GM08714 (cell line): ENCODE data around the gene BAZ1B.
"Not testable (repeated sequence)": the region's sequence is repeated elsewhere in the genome, so short reads cannot be mapped to it uniquely, and the experiment has no call there.

Source experiments
- H3K4me3 ChIP-seq: fragments of 200-500 bp; sonication (Bioruptor generic); 2 replicates; pipeline ENCODE4 v1.5.1; 2014; ENCODE audit warnings: mild to moderate bottlenecking, low read length, inconsistent platforms
- ZNF274 ChIP-seq: IDR thresholded peaks from 2 replicates; pipeline ENCODE4 v1.6.1; 2012; ENCODE audit warnings: mild to moderate bottlenecking, low read depth, low read length

BAZ1B gene

DNA sequence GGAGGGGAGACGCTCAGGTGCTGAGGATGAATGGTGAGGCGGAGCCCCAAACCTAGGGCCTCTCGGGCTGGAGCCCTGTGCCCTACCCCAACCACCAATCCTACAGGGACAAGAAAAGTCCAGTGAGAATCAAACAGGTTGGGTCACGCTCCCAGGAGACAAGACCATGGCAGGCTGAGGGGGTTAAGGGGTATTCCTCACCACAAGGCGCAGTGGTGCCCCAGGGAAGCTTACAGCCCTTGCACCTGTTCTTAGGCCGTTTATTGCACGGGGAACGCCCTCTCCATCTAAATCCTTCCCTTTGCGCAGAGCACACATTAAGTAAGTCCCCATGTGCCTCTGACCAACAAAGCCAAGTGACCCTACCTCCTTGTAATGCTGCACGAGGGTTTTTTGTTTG lies 85.0 kb downstream of the BAZ1B start:
- H3K4me3 ChIP-seq = no peak overlapping the region
- no peak for TF ChIP-seq ZNF274

DNA sequence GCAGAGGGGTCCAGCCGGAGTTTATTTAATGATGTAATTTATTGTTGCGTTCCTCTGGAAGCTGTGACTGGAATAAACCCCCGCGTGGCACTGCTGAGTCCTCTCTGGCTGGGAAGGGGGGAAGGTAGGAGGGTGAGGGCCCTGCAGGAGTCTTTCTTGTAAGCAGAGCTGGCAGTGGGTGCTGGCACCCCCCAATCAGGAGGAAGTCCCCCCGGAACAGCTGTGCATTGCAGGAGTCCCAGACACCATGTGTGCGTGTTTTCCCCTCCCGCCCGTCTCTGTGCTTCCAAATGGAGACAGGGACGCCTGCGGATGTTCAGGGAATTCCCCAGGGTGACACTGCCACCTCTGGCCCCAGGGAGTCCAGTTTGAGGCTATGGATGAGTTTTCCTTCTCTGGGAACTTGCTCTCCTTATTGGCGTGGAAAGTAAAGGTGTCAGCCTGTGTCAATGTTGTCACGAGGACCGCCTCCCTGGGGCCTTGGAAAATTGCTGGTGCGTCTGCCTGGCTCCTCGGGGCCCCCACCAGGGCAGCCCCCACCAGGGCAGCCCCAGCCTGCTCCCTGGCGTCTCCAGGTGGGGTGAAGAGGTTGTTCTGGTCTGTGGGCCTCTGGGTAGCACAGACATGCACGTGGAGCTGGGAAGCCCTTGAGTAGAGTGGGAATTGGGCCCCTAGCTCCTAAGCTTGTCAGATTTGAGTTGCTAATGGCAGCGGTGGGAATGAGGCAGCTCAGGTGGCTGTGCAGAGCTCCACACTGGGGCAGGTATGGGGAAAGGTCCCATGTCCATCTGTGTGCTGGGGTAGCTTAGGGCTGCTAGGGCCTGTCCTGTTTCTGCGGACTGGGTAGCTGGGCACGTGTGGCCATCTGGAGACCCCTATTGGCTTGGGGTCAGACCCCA lies 85.8 kb downstream of the BAZ1B start:
- TF ChIP-seq ZNF274 = no peak
- no peak overlapping the region for H3K4me3 ChIP-seq

DNA sequence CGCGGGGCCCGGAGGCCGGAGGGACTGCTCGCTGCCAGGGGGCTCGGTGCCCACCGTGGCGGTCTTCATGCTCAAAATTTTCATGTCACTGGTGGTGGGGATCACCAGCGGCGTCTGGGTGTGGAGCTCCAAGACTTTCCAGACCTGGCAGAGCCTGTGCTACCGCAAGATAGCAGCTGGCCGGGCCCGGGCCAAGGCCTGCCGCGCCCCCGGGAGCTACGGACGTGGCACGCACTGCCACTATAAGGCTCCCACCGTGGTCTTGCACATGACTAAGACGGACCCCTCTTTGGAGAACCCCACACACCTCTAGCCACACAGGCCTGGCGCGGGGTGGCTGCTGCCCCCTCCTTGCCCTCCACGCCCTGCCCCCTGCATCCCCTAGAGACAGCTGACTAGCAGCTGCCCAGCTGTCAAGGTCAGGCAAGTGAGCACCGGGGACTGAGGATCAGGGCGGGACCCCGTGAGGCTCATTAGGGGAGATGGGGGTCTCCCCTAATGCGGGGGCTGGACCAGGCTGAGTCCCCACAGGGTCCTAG lies 86.6 kb downstream of the BAZ1B start:
- no peak for TF ChIP-seq ZNF274
- no peak overlapping the region for H3K4me3 ChIP-seq

DNA sequence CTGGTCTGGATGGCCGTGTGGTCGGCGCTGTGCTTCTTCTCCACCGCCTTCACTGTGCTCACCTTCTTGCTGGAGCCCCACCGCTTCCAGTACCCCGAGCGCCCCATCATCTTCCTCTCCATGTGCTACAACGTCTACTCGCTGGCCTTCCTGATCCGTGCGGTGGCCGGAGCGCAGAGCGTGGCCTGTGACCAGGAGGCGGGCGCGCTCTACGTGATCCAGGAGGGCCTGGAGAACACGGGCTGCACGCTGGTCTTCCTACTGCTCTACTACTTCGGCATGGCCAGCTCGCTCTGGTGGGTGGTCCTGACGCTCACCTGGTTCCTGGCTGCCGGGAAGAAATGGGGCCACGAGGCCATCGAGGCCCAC lies 87.4 kb downstream of the BAZ1B start:
- TF ChIP-seq ZNF274 = no peak
- H3K4me3 ChIP-seq = no peak overlapping the region

DNA sequence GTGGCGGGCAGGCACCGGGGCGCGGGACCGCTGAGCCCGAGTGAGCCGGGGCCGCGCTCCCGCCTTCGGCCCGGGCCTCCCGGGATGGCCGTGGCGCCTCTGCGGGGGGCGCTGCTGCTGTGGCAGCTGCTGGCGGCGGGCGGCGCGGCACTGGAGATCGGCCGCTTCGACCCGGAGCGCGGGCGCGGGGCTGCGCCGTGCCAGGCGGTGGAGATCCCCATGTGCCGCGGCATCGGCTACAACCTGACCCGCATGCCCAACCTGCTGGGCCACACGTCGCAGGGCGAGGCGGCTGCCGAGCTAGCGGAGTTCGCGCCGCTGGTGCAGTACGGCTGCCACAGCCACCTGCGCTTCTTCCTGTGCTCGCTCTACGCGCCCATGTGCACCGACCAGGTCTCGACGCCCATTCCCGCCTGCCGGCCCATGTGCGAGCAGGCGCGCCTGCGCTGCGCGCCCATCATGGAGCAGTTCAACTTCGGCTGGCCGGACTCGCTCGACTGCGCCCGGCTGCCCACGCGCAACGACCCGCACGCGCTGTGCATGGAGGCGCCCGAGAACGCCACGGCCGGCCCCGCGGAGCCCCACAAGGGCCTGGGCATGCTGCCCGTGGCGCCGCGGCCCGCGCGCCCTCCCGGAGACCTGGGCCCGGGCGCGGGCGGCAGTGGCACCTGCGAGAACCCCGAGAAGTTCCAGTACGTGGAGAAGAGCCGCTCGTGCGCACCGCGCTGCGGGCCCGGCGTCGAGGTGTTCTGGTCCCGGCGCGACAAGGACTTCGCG lies 88.0 kb downstream of the BAZ1B start:
- H3K4me3 ChIP-seq = peak overlapping the region; percentile 27; the same call in 1 of the 2 replicates

DNA sequence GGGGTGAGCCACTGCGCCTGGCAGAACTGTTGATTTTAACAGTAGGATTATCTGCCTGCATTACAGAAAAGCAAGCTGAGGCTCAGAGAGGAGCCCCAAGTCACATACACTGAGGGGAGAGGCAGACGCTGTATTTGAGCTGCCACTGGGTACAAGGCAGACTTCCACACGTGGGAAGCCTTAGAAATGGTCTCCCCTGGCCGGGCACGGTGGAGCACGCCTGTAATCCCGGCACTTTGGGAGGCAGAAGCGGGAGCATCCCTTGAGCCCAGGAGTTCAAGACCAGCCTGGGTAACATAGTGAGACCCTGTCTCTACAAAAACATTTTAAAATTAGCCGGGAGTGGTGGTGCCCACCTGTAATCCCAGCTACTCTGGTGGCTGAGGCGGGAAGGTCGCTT lies 89.4 kb downstream of the BAZ1B start:
- TF ChIP-seq ZNF274 = no peak
- no peak overlapping the region for H3K4me3 ChIP-seq

More for the DNA sequence above, 88.0 kb downstream of the BAZ1B start:
- no peak for TF ChIP-seq ZNF274

DNA sequence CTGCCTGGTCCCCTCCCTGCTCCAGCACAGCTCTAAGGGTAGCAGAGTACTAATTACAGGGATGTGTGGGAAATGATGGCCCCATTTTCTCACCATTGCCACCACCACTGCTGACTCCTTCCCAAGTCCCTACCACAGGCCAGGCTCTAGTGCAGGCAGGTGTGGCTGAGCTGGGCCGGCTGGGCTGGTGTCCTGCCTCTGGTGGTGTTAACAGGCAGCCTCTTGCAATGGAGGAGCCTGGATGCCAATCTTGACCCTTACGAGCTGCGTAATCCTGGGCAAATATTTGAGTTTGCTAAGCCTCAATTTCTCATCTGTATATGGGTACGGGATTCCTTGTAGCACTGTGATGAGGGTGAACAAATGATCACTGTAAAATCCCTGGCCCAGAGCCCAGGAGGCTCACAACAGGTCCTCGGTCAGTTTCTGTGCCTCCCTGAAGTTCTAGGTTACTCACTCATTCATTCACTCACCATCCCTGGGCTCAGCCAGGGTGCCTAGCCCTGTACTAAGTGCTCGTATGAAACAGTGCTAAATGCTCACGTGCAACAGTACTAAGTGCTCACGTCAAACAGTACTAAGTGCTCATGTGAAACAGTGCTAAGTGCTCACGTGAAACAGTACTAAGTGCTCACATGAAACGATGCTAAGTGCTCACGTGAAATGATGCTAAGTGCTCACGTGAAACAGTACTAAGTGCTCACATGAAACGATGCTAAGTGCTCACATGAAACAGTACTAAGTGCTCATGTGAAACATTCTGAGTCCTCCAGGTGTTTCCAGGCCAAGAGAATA lies 90.9 kb downstream of the BAZ1B start:
- H3K4me3 ChIP-seq = no peak overlapping the region
- TF ChIP-seq ZNF274 = no peak

DNA sequence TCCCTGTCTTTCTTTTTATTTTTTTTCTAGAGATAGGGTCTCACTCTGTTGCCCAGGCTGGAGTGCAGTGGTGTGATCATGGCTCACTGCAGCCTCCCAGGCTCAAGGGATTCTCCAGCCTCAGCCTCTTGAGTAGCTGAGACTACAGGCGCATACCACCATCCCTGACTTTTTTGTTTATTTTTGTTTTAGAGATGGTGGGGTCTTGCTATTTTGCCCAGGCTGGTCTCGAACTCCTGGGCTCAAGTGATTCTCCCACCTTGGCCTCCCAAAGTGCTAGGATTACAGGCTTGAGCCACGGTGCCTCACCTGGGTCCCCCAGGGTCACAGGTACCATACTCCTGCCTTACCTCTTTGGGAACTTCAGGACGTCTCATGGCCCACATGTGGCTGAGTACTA lies 91.6 kb downstream of the BAZ1B start:
- H3K4me3 ChIP-seq = not testable (repeated sequence)

DNA sequence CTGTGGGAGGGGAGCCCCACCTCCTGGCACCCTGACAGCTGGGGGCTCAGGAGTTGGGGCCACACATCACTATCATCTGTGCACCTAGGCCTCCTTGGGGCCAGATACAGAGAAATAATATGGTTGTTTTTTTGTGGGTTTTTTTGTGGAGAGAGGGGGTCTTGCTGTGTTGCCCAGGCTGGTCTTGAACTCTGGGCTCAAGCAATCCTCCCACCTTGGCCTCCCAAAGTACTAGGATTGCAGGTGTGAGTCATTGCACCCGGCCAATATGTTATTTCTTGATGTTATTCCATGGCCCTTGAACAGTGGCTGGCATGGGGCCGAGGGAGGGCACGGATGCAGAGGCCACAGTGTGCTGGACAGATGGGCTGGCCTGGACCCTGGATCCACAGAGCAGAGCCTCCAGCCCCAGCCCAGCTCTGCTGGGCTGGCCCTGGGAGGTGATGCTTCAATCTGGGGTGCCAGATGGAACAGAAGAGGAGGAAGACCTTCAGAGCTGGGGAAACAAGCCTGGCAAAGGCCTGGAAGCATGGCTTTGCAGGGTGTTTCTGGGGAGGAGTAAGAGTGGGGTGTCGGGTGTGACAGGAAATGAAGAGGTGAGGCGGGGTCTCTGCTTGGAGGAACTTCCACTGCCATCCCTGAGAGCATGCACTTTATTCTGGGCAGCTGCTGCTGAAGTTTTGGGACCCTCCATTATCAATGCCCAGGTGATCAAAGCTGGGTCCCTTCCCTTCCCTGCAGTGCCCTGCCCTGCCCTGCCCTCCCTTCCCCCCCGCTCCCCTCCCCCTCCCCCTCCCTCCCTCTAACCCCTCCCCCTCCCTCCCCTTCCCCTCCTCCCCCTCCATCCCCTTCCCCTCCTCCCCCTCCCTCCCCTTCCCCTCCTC lies 92.2 kb downstream of the BAZ1B start:
- TF ChIP-seq ZNF274 = no peak
- H3K4me3 ChIP-seq = no peak overlapping the region

DNA sequence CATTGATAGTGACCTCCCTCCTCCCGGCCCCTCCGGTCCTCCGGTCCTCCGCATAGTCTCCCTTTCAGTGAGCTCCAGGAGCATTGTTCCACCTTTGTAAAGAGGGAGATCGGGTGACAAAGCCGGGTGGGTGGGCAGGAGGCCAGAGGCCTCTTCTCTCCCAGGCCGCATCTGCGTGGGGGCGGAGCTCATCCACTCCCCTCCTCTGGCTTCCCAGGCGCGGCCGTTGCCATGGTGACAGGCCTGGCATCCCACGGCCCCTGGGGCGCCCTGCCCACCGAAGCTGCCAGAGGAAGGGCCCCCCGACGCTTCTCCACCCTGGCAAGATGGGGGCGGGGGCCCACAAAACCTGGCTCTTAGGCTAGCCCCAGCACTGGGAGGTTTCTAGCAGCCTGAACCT lies 92.9 kb downstream of the BAZ1B start:
- H3K4me3 ChIP-seq = no peak overlapping the region
- no peak for TF ChIP-seq ZNF274

DNA sequence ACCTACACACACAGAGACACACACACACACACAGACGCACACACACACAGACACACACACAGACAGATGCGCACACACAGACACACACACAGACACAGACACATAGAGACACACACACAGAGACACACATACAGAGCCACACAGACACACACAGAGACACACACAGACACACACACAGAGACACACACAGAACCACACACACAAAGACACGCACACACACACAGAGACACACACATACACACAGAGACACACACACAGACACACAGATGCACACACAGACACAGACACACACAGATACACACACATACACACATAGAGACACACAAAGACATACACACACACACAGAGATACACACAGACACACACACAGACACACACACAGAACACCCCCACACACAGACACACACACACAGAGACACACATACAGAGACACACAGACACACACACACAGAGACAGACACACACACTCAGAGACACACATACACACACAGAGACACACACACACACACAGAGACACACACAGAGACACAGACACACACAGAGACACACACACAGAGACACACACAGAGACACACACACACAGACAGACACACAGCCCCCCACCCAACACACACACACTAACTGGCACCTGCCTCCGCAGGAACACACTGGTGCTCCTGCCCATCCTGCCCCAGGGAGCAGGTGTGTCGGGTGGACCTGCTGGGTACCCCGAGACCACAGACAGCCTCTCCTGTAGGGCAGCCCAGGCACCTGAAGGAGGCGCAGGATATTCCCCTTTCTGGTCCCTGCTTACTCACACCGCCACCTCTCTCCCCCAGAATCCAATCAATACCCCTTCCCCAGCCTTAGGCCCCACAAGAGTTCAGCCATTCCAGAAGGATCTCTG lies 93.9 kb downstream of the BAZ1B start:
- TF ChIP-seq ZNF274 = no peak
- no peak overlapping the region for H3K4me3 ChIP-seq

DNA sequence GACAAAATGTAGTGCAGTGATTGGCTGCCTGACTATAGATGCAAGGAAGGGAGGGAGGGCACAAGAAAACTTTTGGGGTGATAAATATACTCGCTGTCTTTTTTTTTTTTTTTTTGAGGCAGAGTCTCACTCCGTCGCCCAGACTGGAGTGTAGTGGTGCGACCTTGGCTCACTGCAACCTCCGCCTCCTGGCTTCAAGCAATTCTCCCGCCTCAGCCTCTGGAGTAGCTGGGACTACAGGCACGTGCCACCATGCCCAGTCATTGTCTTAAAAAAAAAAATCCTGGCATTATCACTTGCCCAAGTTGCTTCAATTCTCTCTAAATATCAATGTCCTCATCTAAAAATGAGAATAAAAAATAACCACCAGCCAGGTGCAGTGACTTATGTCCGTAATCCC lies 96.1 kb downstream of the BAZ1B start:
- TF ChIP-seq ZNF274 = no peak
- no peak overlapping the region for H3K4me3 ChIP-seq
